Tibial artery (tissue), 4 donors: Measurements from ENCODE around the gene FAM83G.

ENCODE experiments used
- DNase-seq, 2 donors: peaks; one replicate each; pipeline ENCODE4 v3.0.0-alpha.2; 2019
- H3K27ac ChIP-seq, 2 donors: fragments of 200-600 bp; sonication (generic) in 1 of 2; 1 replicate in 1 of 2; 2 replicates in 1 of 2; pipeline ENCODE4 v1.5.1; 2018 to 2019; ENCODE audit warnings: mild to moderate bottlenecking in 1 of 2
- H3K27me3 ChIP-seq, 2 donors: fragments of 200-600 bp; sonication (generic) in 1 of 2; one replicate each; pipeline versions ENCODE4 v1.5.1 to v1.6.0; 2016 to 2019
- H3K36me3 ChIP-seq, 3 donors: fragments of 200-600 bp; sonication (generic) in 2 of 3; one replicate each; pipeline ENCODE4 v1.5.1; 2016 to 2019; ENCODE audit warnings: mild to moderate bottlenecking in 2 of 3
- H3K4me1 ChIP-seq, 4 donors: fragments of 200-600 bp; sonication (generic) in 2 of 4; 1 replicate in 3 of 4; 2 replicates in 1 of 4; pipeline ENCODE4 v1.5.1; 2016 to 2019
- H3K4me3 ChIP-seq, 2 donors: fragments of 200-600 bp; sonication (generic) in 1 of 2; 1 replicate in 1 of 2; 2 replicates in 1 of 2; pipeline ENCODE4 v1.5.1; 2018 to 2019; ENCODE audit warnings: mild to moderate bottlenecking in 2 of 2
- H3K9me3 ChIP-seq, 3 donors: fragments of 200-600 bp; sonication (generic) in 1 of 3; one replicate each; pipeline ENCODE4 v1.5.1; 2016 to 2019
- CTCF ChIP-seq, 2 experiments: fragments of 200-600 bp in 1 of 2; fragments of 450-650 bp in 1 of 2; IDR thresholded peaks; one replicate each; pipeline ENCODE4 v1.5.1; 2017 to 2019; ENCODE audit warnings: antibody characterized with exemption in 2 of 2, mild to moderate bottlenecking in 1 of 2, moderate library complexity in 1 of 2
- intact Hi-C: fragments of 100-400 bp; cut with DNase I; formaldehyde crosslinking; loops from one replicate; pipeline ENCODE4 v1.15.0; 2023; ENCODE audit warnings: low total_unique reads

FAM83G gene

GRCh38 chr17:18964018-18964351 is 40.6 kb downstream of the FAM83G start:
- intact Hi-C loops = no loop called here
- H3K4me1 ChIP-seq = peaks cover 0 to 24% (median 13%) of the 10 kb centered on the region in 4 donors
- no peak for TF ChIP-seq CTCF (IDR thresholded peaks at IDR 0.05)
- peak in 1 of 2 donors; percentile 54 for DNase-seq
- no peaks in the 10 kb centered on the region for H3K27me3 ChIP-seq
- H3K4me3 ChIP-seq = no peak overlapping the region
- no peaks in the 10 kb centered on the region for H3K36me3 ChIP-seq
- no peak overlapping the region for H3K27ac ChIP-seq
- no peaks in the 10 kb centered on the region for H3K9me3 ChIP-seq

- peaks cover 0 to 24% (median 12%) of the 10 kb centered on the region in 4 donors for H3K4me1 ChIP-seq
- no peak overlapping the region for H3K4me3 ChIP-seq
- no peak for TF ChIP-seq CTCF (IDR thresholded peaks at IDR 0.05)
- no peak overlapping the region for H3K27ac ChIP-seq
- peak in 1 of 2 donors; percentile 55 for DNase-seq
- H3K27me3 ChIP-seq = no peaks in the 10 kb centered on the region
- H3K9me3 ChIP-seq = no peaks in the 10 kb centered on the region
- H3K36me3 ChIP-seq = no peaks in the 10 kb centered on the region
- intact Hi-C loops = no loop called here
Observed at GRCh38 chr17:18963126-18964017, 41.2 kb downstream of the FAM83G start.

- Histone ChIP-seq H3K27ac (peak overlapping the region; percentile 27 to 39), H3K9me3 (no peaks in the 10 kb centered on the region), H3K4me3 (no peak overlapping the region), H3K36me3 (no peaks in the 10 kb centered on the region), H3K4me1 (peaks cover 0 to 20% (median 10%) of the 10 kb centered on the region in 4 donors), H3K27me3 (no peaks in the 10 kb centered on the region)
- peak in 1 of 2 donors; percentile 64 for DNase-seq
- no peak for TF ChIP-seq CTCF (IDR thresholded peaks at IDR 0.05)
- intact Hi-C loops = no loop called here
Observed at GRCh38 chr17:18962494-18962815, 42.1 kb downstream of the FAM83G start.

GRCh38 chr17:18961634-18962493 is 42.7 kb downstream of the FAM83G start:
- Histone ChIP-seq H3K27me3 (no peaks in the 10 kb centered on the region), H3K9me3 (no peaks in the 10 kb centered on the region), H3K4me3 (no peak overlapping the region), H3K27ac (peak overlapping the region; percentile 27 to 39), H3K36me3 (no peaks in the 10 kb centered on the region), H3K4me1 (peaks cover 0 to 15% (median 8%) of the 10 kb centered on the region in 4 donors)
- peak in 1 of 2 donors; percentile 61 for DNase-seq
- no peak for TF ChIP-seq CTCF (IDR thresholded peaks at IDR 0.05)
- intact Hi-C loops = no loop called here

GRCh38 chr17:18960803-18961511 is 43.6 kb downstream of the FAM83G start:
- H3K4me3 ChIP-seq = no peak overlapping the region
- peak; percentile 88 to 91 for TF ChIP-seq CTCF (IDR thresholded peaks at IDR 0.05)
- no peaks in the 10 kb centered on the region for H3K27me3 ChIP-seq
- DNase-seq = peak; percentile 62 to 86
- H3K9me3 ChIP-seq = no peaks in the 10 kb centered on the region
- H3K36me3 ChIP-seq = no peaks in the 10 kb centered on the region
- peaks cover 0 to 12% (median 7%) of the 10 kb centered on the region in 4 donors for H3K4me1 ChIP-seq
- peak overlapping the region; percentile 27 to 39 for H3K27ac ChIP-seq
- intact Hi-C loops = no loop called here
